GM19099 (cell line): ENCODE measurements around the gene CACNA1B.

Source experiments
- POLR2A ChIP-seq: IDR thresholded peaks from 3 replicates; pipeline ENCODE4 v1.6.1; 2011; ENCODE audit warnings: low read depth; ENCODE audit not compliant: insufficient read length; ENCODE audit errors: extremely low read depth

Gene CACNA1B

DNA sequence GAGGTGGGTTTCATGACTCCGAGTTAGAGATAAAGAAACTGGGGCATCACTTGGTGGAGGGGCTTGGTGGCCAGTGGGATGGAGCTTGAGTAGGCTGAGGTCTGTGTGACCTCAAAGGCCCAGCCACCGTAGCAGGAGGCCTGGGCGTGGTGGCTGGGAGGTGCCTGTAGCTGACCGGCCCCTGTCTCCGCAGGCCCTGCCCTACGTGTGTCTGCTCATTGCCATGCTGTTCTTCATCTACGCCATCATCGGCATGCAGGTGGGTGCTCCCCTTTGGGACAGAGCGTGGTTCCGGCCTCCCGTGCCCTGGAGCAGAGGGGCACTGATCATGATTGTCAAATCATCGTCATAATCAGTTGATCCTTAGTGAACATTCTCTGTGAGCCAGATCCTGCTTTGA lies 196.2 kb downstream of the CACNA1B start:
- no peak for TF ChIP-seq POLR2A

DNA sequence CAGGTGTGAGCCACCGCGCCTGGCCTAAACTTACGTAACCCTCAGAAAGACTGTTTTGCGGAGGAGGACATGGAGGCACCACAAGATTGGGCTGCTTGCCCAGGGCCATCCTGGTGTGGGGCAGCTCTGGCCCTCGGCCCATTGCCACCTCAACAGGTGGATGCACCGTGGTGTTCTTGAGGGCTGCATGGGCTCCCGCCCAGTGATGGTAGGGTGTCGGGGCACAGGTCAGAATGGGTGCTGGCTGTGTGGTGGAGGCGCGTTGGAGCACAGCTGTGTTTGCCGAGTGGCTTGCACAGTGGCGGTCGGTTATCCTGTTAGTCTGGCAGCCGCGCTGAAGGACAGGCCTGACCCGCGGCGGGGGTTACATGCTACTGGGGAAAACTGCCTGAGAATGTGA lies 196.9 kb downstream of the CACNA1B start:
- no peak for TF ChIP-seq POLR2A

DNA sequence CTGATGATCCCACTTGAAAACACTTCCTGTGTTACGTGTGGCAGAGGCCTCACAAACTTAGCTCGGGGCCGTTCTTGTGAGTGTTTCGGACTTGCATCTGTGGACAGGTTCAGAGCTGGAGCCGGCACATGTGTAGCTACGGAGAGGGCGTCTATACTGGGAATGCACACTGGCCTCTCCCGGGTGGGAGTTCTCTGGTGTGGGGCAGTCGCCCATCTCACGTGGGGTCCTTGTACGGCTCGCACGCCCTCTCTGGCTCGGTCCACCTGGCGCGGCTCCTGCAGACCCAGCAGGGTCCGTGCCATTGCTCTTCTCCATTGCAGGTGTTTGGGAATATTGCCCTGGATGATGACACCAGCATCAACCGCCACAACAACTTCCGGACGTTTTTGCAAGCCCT lies 197.9 kb downstream of the CACNA1B start:
- no peak for TF ChIP-seq POLR2A

DNA sequence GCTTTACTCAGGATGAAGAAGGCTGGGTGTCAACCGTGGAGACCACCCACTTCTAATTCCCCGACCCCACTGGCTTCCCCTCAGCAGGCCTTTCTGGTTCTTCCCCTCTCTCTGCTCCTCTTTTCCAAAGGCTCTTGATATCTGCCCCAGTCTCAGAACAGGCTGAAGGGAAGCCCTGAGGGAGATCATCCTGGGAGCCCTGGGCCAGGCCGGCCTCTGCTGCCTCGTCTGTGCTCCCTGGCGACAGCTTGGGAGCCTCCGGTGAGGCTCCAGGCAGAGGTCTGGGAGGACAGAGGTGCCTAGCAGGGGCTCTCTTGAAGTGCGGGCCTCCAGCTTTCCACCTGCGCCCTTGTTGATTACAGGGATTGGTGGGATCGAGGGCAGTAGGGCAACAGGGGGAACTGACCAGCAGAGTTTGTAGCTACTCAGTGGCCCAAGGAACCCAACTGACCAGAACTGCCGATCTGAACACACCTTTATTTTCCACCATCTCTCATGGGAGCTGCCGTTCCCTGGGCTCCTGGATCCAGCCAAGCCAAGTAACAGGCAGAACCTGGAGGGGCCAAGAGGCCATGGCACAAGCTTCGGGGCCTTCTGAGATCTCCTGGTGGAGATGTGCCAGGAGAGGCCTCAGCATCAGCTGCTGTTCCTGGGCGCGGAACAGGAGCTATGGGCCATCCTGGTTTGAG lies 198.5 kb downstream of the CACNA1B start:
- TF ChIP-seq POLR2A = no peak

DNA sequence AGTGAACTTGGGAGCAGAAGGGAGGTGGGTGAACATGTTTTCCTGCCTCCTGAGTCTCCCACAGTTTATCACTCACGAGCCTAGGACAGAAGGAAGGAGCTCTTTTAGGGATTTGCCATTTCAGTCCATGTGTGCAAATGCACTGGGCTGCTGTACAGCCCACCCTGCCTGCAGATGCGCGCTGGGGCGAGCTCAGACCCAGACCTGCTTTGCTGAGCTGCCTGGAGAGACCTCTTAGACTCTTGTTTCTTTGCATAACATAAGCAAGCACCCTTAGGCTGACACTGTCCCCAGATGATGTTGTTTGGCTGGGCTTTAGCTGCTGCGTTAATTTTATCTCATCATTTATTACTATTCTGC lies 199.0 kb downstream of the CACNA1B start:
- no peak for TF ChIP-seq POLR2A

DNA sequence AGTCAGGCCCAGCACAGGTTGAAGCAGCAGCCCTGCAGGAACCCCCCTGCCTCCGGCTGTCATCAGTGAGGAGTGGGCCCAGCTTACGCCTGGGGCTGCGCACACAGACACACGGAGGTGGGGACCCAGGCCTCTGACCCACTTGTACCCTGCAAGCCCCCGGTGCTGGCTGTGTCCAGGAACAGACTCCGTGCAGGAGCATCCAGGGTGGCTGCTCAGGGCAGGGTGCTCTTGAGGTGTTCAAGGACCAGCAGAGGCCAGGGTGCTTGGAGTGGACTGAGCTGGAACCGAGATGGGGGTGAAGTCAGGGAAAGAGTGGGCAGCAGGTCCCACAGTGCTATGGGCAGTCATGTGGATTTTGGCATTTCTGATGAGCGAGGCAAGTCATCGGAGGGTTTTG lies 199.5 kb downstream of the CACNA1B start:
- TF ChIP-seq POLR2A = no peak

- no peak for TF ChIP-seq POLR2A
These were observed 200.4 kb downstream of the CACNA1B start for GRCh38 chr9:138077898-138078540.

DNA sequence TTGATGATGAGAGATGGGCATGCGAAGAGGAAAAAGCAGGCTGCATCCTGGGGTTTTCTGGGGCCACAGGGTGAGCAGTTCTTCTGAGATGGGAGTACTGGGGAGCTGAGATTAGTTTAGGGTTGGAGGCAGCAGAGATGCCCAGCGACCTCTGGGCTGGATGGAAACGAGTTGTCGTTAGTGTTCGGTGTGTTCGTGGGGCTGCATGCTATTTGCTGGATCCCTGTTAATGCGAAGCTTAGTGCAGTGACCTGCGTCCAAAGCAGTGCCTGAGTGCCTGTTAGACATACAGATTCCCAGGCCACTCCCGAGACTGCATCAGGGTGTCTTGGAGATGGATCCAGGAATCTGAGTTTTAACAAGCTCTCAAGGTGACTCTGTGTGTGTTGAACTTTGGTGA lies 201.3 kb downstream of the CACNA1B start:
- TF ChIP-seq POLR2A = no peak

GRCh38 chr9:138080979-138081378 lies 203.4 kb downstream of the CACNA1B start:
- no peak for TF ChIP-seq POLR2A

GRCh38 chr9:138082918-138083636 lies 205.5 kb downstream of the CACNA1B start:
- no peak for TF ChIP-seq POLR2A

DNA sequence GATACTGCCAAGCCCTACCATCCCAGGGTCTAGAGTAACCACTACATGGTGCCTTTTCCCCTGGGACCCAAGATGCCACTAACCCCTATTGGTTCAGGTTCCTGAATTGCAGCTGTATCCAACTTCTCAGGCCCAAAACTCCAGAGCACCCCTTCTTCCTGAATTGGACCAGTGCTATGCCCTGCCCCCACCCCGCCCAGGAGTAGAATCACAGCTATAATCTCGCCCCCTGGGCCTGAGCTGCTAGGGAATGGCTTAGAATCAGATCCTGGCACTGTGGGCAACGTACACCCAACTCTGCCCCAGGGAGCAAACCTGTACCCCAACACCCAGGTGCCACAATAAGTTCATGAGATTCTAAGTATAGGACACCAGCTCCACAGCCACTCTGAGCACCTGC lies 206.3 kb downstream of the CACNA1B start:
- no peak for TF ChIP-seq POLR2A

DNA sequence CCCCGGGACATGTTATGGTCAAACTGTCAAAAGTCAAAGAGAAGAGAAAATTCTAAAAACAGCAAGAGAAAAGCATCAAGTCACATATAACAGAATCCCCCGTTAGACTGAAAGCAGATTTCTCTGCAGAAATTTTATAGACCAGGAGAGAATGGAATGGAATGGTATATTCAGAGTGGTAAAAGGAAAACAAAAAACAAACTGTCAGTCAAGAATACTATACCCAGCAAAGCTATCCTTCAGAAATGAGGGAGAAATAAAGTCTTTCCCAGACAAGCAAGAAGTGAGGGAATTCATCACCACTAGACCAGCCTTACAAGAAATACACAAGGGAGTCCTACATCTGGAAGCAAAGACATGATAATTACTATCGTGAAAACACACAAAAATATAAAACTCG lies 208.0 kb downstream of the CACNA1B start:
- TF ChIP-seq POLR2A = no peak

DNA sequence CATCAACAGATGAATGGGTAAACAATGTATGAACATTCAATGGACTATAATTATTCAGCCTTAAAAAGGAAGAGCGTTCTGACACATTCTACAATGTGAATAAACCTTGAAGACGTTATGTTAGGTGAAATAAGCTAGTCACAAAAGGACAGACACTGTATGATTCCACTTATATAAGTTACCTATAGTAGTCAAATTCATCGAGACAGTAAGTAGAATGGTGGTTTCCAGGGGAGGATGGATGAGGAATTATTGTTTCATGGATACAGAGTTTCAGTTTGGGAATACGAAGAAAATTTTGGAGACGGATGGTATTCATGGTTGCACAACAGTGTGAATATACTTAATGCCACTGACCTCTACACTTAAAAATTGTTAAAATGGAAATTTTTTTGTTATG lies 216.4 kb downstream of the CACNA1B start:
- no peak for TF ChIP-seq POLR2A

DNA sequence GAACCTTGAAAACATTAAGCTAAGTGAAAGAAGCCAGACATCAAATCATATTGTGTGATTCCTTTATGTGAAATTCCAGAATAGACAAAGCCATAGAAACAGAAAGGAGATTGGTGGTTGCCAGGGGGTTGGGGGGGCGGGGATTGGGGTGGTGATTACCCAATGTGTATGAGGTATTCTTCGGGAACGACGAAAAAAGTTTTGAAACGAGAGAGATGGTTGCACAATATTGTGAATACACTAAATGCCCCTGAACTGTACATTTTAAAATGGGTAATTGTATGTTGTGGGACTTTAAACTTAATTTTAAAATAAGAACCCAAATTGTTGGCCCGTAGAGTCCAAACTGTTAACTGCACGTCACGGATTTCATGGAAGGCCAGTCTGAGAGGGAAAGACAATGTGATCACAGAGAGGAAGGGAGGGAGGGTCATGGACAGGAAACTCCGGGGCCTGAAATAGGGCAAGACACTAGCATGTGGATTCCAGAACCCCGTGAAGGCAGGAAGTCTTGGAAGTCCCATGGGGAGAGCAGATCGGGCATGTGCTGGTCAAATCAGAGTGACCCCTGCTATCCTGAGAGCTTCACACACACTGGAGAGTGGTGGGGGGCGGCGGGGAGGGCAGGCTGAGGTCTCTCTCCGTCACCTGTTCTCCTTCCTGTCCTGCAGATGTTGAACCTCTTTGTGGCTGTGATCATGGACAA lies 218.4 kb downstream of the CACNA1B start:
- no peak for TF ChIP-seq POLR2A

DNA sequence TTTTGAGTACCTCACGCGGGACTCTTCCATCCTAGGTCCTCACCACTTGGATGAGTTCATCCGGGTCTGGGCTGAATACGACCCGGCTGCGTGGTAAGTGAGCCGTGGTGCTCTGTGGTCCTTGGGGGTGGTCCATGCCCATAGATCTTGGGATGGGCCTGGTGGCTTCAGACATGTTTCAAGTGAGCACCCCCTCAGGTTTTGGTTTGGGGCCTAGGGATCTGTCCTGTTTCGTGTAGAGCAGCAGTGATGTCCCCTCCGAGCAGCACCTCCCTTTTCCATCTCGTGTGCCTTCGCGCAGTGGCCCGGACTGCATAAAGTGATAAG lies 218.9 kb downstream of the CACNA1B start:
- TF ChIP-seq POLR2A = no peak
